GM18517 (cell line): ENCODE data around the gene AMZ1.
"Not testable (repeated sequence)": the region's sequence is repeated elsewhere in the genome, so short reads cannot be mapped to it uniquely, and the experiment has no call there.

Experiments used
- ATAC-seq: cut with Tn5 transposase; IDR thresholded peaks from one replicate; pipeline ENCODE4 v1.9.1; 2021; ENCODE audit warnings: mild to moderate bottlenecking, moderate library complexity; ENCODE audit not compliant: unreplicated experiment

The AMZ1 gene

GRCh38 chr7:2666588-2667250, 21.3 kb upstream of the AMZ1 start:
- ATAC-seq, result no peak

DNA sequence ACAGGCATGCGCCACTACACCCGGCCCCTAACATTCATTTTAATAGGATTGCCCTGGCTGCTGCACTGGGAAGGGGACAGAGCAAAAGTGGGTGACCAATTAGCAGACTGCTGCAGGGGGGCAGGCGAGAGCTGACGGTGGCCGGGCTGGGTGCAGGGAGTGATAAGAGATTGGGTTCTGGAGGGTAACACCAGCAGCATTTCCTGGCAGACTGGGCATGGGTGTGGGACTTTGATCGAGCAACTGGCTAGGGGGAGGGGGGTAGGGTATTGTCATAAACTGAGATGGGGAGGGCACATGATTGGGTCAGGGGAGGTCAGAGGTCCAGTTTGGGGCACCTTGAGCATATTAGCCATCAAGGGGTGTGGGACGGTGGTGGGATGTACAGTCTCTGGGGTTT, 20.2 kb upstream of the AMZ1 start:
- ATAC-seq, result no peak

- no peak for ATAC-seq
Measured at GRCh38 chr7:2668401-2668800, 19.6 kb upstream of the AMZ1 start.

- no peak for ATAC-seq
Measured at GRCh38 chr7:2670171-2670570, 17.8 kb upstream of the AMZ1 start.

GRCh38 chr7:2670720-2671391, 17.1 kb upstream of the AMZ1 start:
- ATAC-seq, result no peak

DNA sequence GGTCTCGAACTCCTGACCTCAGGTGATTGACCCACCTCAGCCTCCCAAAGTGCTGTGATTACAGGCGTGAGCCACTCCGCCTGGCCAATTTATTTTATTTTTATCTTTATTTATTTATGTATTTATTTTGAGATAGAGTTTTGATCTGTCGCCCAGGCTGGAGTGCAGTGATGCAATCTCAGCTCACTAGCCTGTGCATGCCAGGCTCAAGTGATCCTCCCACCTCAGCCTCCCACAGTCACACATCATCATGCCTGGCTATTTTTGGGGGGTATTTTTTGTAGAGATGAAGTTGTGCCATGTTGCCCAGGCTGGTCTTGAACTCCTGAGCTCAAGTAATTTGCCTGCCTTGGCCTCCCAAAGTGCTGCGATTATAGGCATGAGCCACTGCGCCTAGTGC, 14.8 kb upstream of the AMZ1 start:
- not testable (repeated sequence) for ATAC-seq

DNA sequence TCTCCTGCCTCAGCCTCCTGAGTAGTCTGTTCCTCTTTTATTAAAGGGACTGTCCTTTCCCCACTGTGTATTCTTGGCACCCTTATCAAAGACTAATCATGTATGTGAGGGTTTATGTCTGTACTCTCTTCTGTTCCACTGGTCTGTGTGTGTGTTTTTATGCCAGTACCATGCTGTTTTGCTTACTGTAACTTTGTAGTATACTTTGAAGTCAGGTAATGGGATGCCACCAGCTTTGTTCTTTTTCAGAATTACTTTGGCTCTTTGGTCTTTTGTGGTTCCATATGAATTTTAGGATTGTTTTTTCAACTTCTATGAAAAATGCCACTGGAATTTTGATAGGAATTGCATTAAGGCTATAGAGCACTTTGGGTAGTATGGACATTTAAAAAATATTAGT, 14.1 kb upstream of the AMZ1 start:
- no peak for ATAC-seq

- no peak for ATAC-seq
Measured at GRCh38 chr7:2675256-2675764, 12.7 kb upstream of the AMZ1 start.

- ATAC-seq, result not testable (repeated sequence)
Measured at GRCh38 chr7:2676576-2676975, 11.4 kb upstream of the AMZ1 start.

DNA sequence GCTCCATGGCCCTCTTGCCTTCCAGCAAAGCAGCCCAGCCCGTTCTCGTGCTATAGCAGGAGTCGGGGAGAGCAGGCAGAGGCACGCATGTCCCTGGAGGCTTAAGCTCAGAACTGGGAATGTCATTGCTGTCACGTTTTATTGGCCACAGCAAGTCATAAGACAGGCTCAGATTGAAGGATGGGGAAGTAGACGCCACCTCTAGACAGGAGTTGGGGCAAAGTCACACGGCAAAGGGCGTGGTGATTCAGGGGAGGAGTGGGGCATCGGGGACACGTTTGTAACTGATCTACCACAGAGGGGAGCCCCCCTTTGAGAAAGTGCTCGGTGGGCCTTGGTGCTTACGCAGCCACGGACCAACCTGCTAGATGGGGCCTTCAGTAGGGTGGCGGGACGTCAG, 9.5 kb upstream of the AMZ1 start:
- ATAC-seq, result not testable (repeated sequence)

- not testable (repeated sequence) for ATAC-seq
Measured at GRCh38 chr7:2679135-2680127, 8.6 kb upstream of the AMZ1 start.

DNA sequence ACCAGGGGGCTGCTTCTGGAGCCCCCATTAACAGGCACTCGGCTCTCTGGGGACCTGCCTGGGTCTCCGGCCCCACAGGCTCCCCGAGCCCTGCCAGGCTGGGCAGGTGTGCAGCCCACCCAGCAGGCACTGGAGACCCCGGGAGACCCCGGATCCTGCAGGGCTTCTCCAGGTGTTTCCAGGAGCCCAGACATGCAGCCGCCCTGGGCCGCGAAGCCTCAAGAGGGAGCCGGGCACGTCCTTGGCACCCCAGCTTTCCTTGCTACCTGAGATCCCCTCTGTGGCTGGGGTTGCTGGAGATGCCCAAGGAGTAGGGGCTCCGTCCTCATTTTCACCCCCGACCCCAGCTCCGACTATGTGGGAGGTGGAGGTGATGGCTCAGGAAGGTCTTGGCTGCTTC, 7.7 kb upstream of the AMZ1 start:
- no peak for ATAC-seq

DNA sequence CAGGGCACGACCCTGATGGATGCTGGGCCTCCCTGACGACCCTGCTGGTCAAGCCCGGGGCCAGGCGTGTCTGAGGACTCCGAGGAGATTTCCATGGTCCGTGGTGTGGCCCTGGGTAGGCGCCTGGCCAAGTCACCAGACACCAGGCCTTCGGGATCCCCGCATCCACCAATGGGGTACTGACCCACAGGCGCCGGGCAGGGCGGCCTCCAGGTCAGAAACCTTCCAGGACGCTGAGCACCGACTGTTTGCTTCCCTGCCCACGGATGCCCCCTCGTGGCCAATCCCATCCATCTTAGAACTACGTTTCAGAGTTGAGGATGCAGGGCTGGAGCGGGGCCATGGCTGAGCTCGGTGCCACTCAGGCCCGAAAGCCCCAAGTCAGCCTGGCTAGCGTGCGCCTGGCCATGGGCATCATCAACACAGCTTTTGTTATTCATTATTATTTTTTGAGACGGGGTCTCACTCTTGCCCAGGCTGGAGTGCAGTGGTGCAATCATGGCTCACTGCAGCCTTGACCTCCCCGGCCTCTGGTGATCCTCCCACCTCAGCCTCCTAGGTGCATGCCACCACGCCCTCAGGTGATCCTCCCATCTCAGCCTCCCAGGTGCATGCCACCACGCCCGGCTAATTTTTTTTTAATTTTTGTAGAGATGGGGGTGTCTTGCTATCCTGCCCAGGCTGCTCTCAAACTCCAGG, 7.1 kb upstream of the AMZ1 start:
- ATAC-seq, result no peak

DNA sequence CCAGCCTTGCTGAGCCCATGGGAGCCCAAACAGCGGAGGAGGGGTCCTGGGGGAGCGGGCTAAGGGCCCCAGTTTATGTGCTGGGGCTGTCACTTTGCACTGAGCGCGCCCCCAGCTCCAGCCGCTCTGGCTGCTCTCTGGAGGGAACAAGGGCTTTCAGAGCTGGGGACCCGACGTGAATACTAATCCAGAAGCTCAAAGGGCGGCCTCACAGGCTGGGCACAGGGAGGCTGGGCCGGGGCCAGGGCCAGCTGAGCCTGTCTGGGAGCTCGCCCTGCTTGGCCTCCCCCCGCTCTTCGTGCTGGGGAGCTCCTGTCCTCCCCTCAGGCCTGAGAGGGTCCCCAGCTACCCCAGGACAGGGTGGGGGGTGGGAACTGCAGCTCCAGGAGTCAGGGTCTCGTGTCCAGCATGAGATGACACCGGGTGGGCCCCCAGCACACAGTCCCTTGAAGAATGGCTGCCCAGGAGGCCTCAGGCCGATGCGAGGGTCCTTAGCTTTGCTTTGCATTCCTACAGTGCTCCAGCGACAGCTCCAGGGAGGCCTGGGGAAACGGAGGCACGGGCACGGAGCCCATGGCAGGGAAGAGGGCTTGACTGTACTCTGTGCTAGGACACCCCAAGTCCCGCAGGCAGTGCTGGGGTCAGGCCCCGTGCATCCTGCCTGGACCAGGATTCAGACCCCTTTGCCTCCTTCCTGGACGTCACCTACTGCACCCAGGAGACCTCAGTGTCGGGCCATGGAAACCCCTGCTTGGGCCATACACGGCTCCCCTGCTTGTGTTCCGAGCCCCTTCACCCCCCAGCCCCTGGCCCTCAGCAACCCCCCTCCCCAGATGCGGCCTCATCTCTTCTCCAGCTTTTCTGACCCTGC, 5.8 kb upstream of the AMZ1 start:
- no peak for ATAC-seq

- no peak for ATAC-seq
Measured at GRCh38 chr7:2684501-2684900, 3.5 kb upstream of the AMZ1 start.

DNA sequence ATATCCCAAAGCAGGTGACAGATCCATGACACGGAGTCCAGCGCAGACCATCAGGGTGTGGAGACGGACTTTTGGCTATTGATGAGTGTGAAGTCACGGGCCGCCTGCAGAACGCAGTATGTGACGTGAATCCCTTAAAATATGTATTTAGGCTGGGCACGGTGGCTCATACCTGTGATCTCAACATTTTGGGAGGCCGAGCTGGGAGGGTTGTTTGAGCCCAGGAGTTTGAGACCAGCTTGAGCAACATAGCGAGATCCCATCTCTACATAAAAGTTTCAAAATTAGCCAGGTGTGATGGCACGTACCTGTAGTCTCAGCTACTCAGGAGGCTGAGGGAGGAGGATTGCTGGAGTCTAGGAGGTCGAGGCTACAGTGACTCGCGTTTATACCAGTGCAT, 1.9 kb upstream of the AMZ1 start:
- no peak for ATAC-seq

GRCh38 chr7:2687338-2687869, 598 bp upstream of the AMZ1 start:
- ATAC-seq, result no peak

GRCh38 chr7:2688409-2689342, 674 bp downstream of the AMZ1 start:
- ATAC-seq, result peak; percentile 79
